HCT116 (cell line): ENCODE results near the gene COA3. TPM values are rescaled to one million over a fixed set of nuclear protein-coding genes. Genes with fewer than 3 reads are reported as not detected.
"Not testable (repeated sequence)": the region's sequence is repeated elsewhere in the genome, so short reads cannot be mapped to it uniquely, and the experiment has no call there.

Source experiments
- ATAC-seq: fragments of 200-7000 bp; cut with Tn5 transposase; 2 replicates; pipeline ENCODE4 v1.9.1; 2020; ENCODE audit warnings: mild to moderate bottlenecking, moderate library complexity
- BruUV-seq: library from RNA; stranded (reverse); fragments of 400-500 nt; replicated peaks from 2 replicates; lab custom pipeline; 2021; lab: Mats Ljungman, UMichigan
- CTCF ChIA-PET: fragments of 300-600 bp; sonication (Branson Sonifier 250); formaldehyde crosslinking; loops from one replicate; lab custom pipeline; 2021; ENCODE audit warnings: antibody characterized with exemption; lab: Charles Lee
- POLR2A ChIA-PET: fragments of 300-600, 350-600 bp; sonication (Branson Sonifier 250); formaldehyde crosslinking; loops from one replicate; lab custom pipeline; 2021; ENCODE audit warnings: antibody characterized with exemption; lab: Charles Lee
- RAD21 ChIA-PET, 2 experiments: fragments of 300-600 bp; sonication (Branson Sonifier 250); formaldehyde crosslinking; loops; one replicate each; lab custom pipeline; 2023; ENCODE audit warnings: low total read pairs in 2 of 2; ENCODE audit not compliant: uncharacterized antibody in 2 of 2, unreplicated experiment in 2 of 2, low non-redundant PET in 1 of 2; lab: Charles Lee
- DNase-seq: peaks from one replicate; pipeline ENCODE4 v3.0.0-alpha.2; 2010; ENCODE audit warnings: low read depth, low spot score
- H2AFZ ChIP-seq: fragments of 200-600 bp; shearing (Covaris generic), sonication (generic); 2 replicates; pipeline ENCODE4 v1.6.1; 2017; ENCODE audit warnings: low read depth, mixed run types, mixed read lengths, antibody characterized with exemption, low read length; ENCODE audit not compliant: poor library complexity, severe bottlenecking
- H3K27ac ChIP-seq: 2 replicates; pipeline ENCODE4 v1.5.1; 2012; ENCODE audit warnings: low read depth, low read length
- H3K27me3 ChIP-seq: fragments of 200-600 bp; sonication (generic); 2 replicates; pipeline ENCODE4 v1.6.1; 2016; ENCODE audit warnings: mixed run types, low read length, mixed read lengths; ENCODE audit not compliant: insufficient read depth
- H3K36me3 ChIP-seq, 2 experiments: fragments of 200-500 bp in 1 of 2; fragments of 200-600 bp in 1 of 2; sonication (Bioruptor generic) in 1 of 2; sonication (generic) in 1 of 2; 2 replicates each; pipeline versions ENCODE4 v1.5.1 to v1.6.1; 2014 to 2016; ENCODE audit warnings: low read length in 2 of 2, inconsistent platforms in 1 of 2, mixed read lengths in 1 of 2, mixed run types in 1 of 2; ENCODE audit not compliant: insufficient read depth in 2 of 2, control insufficient read depth in 1 of 2
- H3K4me1 ChIP-seq, 2 experiments: fragments of 200-600 bp in 1 of 2; sonication (generic) in 1 of 2; 2 replicates each; pipeline versions ENCODE4 v1.5.1 to v1.6.1; 2012 to 2017; ENCODE audit warnings: low read length in 2 of 2, inconsistent platforms in 1 of 2, mild to moderate bottlenecking in 1 of 2, mixed read lengths in 1 of 2, mixed run types in 1 of 2, moderate library complexity in 1 of 2; ENCODE audit not compliant: insufficient read depth in 2 of 2, control insufficient read depth in 1 of 2
- H3K4me2 ChIP-seq: fragments of 200-600 bp; sonication (generic); 2 replicates; pipeline ENCODE4 v1.6.1; 2017; ENCODE audit warnings: mixed run types, low read length, mixed read lengths
- H3K4me3 ChIP-seq, 2 experiments: fragments of 200-600 bp in 1 of 2; sonication (generic) in 1 of 2; replicated peaks in 1 of 2; 2 replicates each; pipeline ENCODE4 v1.5.1; 2011 to 2016; ENCODE audit warnings: low read length in 2 of 2, control low read depth in 1 of 2, low read depth in 1 of 2, mild to moderate bottlenecking in 1 of 2, mixed read lengths in 1 of 2, mixed run types in 1 of 2
- H3K79me2 ChIP-seq: fragments of 200-600 bp; sonication (generic); 2 replicates; pipeline ENCODE4 v1.6.1; 2017; ENCODE audit warnings: mild to moderate bottlenecking, mixed run types, low read length, moderate library complexity, mixed read lengths; ENCODE audit not compliant: insufficient read depth
- H3K9ac ChIP-seq: fragments of 200-600 bp; sonication (generic); 2 replicates; pipeline ENCODE4 v1.6.1; 2016; ENCODE audit warnings: low read length, mixed read lengths
- H3K9me2 ChIP-seq: fragments of 200-600 bp; sonication (generic), shearing (Covaris generic); 2 replicates; pipeline ENCODE4 v1.6.1; 2017; ENCODE audit warnings: mixed run types, mild to moderate bottlenecking, moderate library complexity; ENCODE audit not compliant: insufficient read depth
- H3K9me3 ChIP-seq, 2 experiments: fragments of 200-500 bp in 1 of 2; fragments of 200-600 bp in 1 of 2; sonication (Bioruptor generic) in 1 of 2; sonication (generic) in 1 of 2; 2 replicates each; pipeline ENCODE4 v1.6.1; 2014 to 2017; ENCODE audit warnings: low read length in 2 of 2, mixed read lengths in 2 of 2, inconsistent platforms in 1 of 2, low read depth in 1 of 2, mild to moderate bottlenecking in 1 of 2, mixed run types in 1 of 2, moderate library complexity in 1 of 2; ENCODE audit not compliant: control insufficient read depth in 1 of 2, insufficient read depth in 1 of 2
- H4K20me1 ChIP-seq: fragments of 200-600 bp; sonication (generic), shearing (Covaris generic); 2 replicates; pipeline ENCODE4 v1.6.1; 2017; ENCODE audit warnings: mixed run types, mild to moderate bottlenecking, moderate library complexity; ENCODE audit not compliant: insufficient read depth
- TCF7L2 ChIP-seq: IDR thresholded peaks from 2 replicates; pipeline ENCODE4 v1.7.0; 2011; ENCODE audit warnings: borderline replicate concordance, inconsistent platforms; ENCODE audit not compliant: insufficient read depth, insufficient read length; ENCODE audit errors: extremely low read depth
- intact Hi-C: fragments of 100-400 bp; cut with micrococcal nuclease; formaldehyde crosslinking; loops from 2 replicates; pipeline ENCODE4 v1.10.0; 2022
- total RNA-seq: library from RNA; stranded (reverse); gene quantifications from one replicate; pipeline ENCODE4 v1.2.1, GENCODE V29; 2021; ENCODE audit not compliant: unreplicated experiment

Gene COA3
- total RNA-seq, 1 experiment from 2014 or later, result 37.1 TPM

GRCh38 chr17:42772945-42773289, 25.6 kb downstream of the COA3 start:
- ATAC-seq, result 0 out of 2 replicates have a peak, but pooled peaks have one; percentile 18
- Histone ChIP-seq H3K27me3 (no peaks in the 10 kb centered on the region), H3K9me2 (no peaks in the 10 kb centered on the region), H3K4me3 (peak overlapping the region; percentile 85 to 99), H3K4me2 (peak overlapping the region; percentile 74), H3K79me2 (peaks cover 19% of the 10 kb centered on the region), H3K9ac (peak overlapping the region; percentile 82), H3K36me3 (peaks cover 0 to 12% of the 10 kb centered on the region in 2 experiments; a peak in 3 of 4 replicates), H3K27ac (peak overlapping the region; percentile 29; the same call in 1 of the 2 replicates), H2AFZ (peak overlapping the region; percentile 72), H3K9me3 (no peaks in the 10 kb centered on the region), H3K4me1 (peaks cover 8 to 12% of the 10 kb centered on the region in 2 experiments; a peak in 2 of 4 replicates), H4K20me1 (no peaks in the 10 kb centered on the region)
- POLR2A ChIA-PET, result interaction anchor here (0.6 to 1.6 kb wide), 4 partner anchors 9 to 195 kb away, joined by 3 to 5 read pairs (median 4); partner anchors contain the start of gene PSMC3IP
- no peak for DNase-seq
- CTCF ChIA-PET, result interaction anchor here (0.6 to 3.6 kb wide), 2 partner anchors 9 to 177 kb away, joined by 3 to 24 read pairs; no protein-coding TSS in a partner anchor
- intact Hi-C loops, result no loop called here
- TF ChIP-seq TCF7L2, result no peak
- TSS peak; percentile 96 for BruUV-seq
- RAD21 ChIA-PET, result no interaction called here

- H3K27ac ChIP-seq, intact Hi-C loops, H3K27me3 ChIP-seq, H4K20me1 ChIP-seq, H2AFZ ChIP-seq, BruUV-seq, H3K4me2 ChIP-seq, H3K9ac ChIP-seq, H3K36me3 ChIP-seq, H3K9me3 ChIP-seq, H3K4me3 ChIP-seq, H3K9me2 ChIP-seq, ATAC-seq, DNase-seq: not testable (repeated sequence)
- ChIA-PET RAD21 (interaction anchor here in 1 of 2 experiments (0.7 kb wide), 1 partner anchor 160 kb away, joined by 3 read pairs; no protein-coding TSS in a partner anchor), CTCF (interaction anchor here (1.5 kb wide), 1 partner anchor 192 kb away, joined by 3 read pairs; the partner anchor contains the start of gene PSMC3IP), POLR2A (interaction anchor here (0.6 to 1.2 kb wide), 2 partner anchors 54 to 209 kb away, joined by 3 read pairs; partner anchors contain the start of gene BECN1)
- peaks cover 17% of the 10 kb centered on the region for H3K79me2 ChIP-seq
- H3K4me1 ChIP-seq, result peaks cover 8 to 12% of the 10 kb centered on the region in 2 experiments; a peak in 2 of 4 replicates
Measured at GRCh38 chr17:42769964-42770363, 28.5 kb downstream of the COA3 start.

- CTCF ChIA-PET, ATAC-seq, H3K79me2 ChIP-seq, H3K4me3 ChIP-seq, H3K36me3 ChIP-seq, POLR2A ChIA-PET, H3K4me2 ChIP-seq, H3K9me2 ChIP-seq, H3K9ac ChIP-seq, DNase-seq, intact Hi-C loops, H3K27ac ChIP-seq, H3K27me3 ChIP-seq, H2AFZ ChIP-seq, RAD21 ChIA-PET, H3K4me1 ChIP-seq, BruUV-seq, H3K9me3 ChIP-seq, H4K20me1 ChIP-seq: not testable (repeated sequence)
Measured at GRCh38 chr17:42768006-42768405, 30.5 kb downstream of the COA3 start.
